ENCODE data around the gene SHTN1. TPM values are rescaled to one million over a fixed set of nuclear protein-coding genes. Genes with fewer than 3 reads are reported as not detected.
A peak's percentile ranks its signal among the peaks of the same experiment; 100 is the strongest.

SHTN1 gene
- total and polyA plus RNA-seq, 2 of the 4 experiments (the other 2 are of a cell fraction), result 0.54 to 2.3 TPM

DNA sequence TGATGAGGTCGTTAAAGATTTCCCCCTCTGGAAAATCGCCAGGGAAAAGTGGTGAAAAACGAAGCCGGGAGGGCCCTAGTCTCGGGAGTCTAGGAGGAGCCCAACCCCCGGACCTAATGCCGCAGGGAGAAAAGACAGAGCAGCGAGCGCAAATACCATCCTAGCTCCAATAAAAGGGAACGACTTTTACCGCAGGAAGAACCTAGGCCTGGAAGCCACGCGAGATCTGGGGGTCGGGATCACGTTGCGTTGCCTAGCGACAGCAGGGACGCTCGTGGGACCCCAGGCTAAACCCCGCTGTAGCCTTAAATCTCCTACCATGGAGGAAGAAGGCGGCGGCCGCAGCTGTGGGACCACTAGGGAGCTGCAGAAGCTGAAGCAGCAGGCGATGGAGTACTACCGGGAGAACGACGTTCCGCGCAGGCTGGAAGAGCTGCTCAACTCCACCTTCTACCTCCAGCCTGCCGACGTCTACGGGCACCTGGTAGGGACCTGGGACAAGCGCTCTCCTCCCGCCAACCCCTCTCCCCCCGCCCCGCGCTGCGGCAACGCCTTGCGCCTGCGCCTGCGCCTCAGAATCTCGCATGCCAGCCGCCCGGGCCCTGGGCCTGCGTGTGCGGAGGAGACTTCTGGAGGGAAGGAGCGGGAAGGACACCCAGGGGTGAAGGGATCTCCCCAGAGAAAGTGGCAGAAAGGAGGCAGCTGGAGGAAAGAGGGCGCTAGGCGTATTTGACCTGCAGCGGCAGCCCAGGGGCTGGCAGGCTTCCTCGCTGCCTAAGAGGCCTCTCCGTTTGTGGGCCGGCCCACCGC is 155.5 kb downstream of the SHTN1 start, which contains the start of gene ENO4:
Gene ENO4, plus strand, starts transcription at position 252 of the 810 bp plus-strand sequence. Its CDS starts 68 bp downstream, at position 320.
- peaks cover 3% of the 10 kb centered on the region; the same call in 1 of the 2 replicates for H3K4me1 ChIP-seq (ENCODE audit: control insufficient read depth, insufficient read depth, low read length)
- peak within 1 kb of the TSS; percentile 91 for H3K4me2 ChIP-seq (ENCODE audit: low read depth, low read length)
- peak within 1 kb of the TSS; percentile 76 for H3K4me3 ChIP-seq (ENCODE audit: insufficient read depth, low read depth, low read length)
- peak within 1 kb of the TSS; percentile 73 for H4K5ac ChIP-seq (ENCODE audit: low read depth, low read length)
- DNase-seq, result peak; percentile 73
- BruUV-seq (replicated peaks), result no TSS peak
- peak within 1 kb of the TSS; percentile 48 for H2AK9ac ChIP-seq (replicated peaks; ENCODE audit: low read depth, low read length, poor library complexity)
- H3K23ac ChIP-seq (ENCODE audit: low read depth, low read length), result 0 out of 2 replicates have a peak within 1 kb of the TSS, but pooled peaks have one; percentile 4
- WGBS, 2 experiments (ENCODE audit: extremely low coverage in 2 of 2, insufficient read length in 1 of 2), result 0% methylated on average over 2 of the region's 55 CpGs; no CpG with 5 or more reads in 1 of the 2 experiments
- dilution Hi-C loops (cut with HindIII; ENCODE audit: low sequenced_read_pairs, unreplicated experiment), result no loop called here
- H3K36me3 ChIP-seq (ENCODE audit: control insufficient read depth, insufficient read depth, low read length), result no peaks in the 10 kb centered on the region
- no peak for TF ChIP-seq RAD21 (IDR thresholded peaks at IDR 0.05; ENCODE audit: low read length)
- TF ChIP-seq MAFK (IDR thresholded peaks at IDR 0.05; ENCODE audit: low read depth, low read length), result no peak
- TF ChIP-seq CHD1 (IDR thresholded peaks at IDR 0.05; ENCODE audit: low read depth, low read length), result no peak
- TF ChIP-seq MXI1 (IDR thresholded peaks at IDR 0.05; ENCODE audit: borderline replicate concordance, low read depth, low read length), result no peak
- no peak for TF ChIP-seq CEBPB (IDR thresholded peaks at IDR 0.05; ENCODE audit: low read depth, low read length)
- TF ChIP-seq, protein P1, sequence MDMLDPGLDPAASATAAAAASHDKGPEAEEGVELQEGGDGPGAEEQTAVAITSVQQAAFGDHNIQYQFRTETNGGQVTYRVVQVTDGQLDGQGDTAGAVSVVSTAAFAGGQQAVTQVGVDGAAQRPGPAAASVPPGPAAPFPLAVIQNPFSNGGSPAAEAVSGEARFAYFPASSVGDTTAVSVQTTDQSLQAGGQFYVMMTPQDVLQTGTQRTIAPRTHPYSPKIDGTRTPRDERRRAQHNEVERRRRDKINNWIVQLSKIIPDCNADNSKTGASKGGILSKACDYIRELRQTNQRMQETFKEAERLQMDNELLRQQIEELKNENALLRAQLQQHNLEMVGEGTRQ (IDR thresholded peaks at IDR 0.05; ENCODE audit: low read depth, low read length), result no peak
- no peak for TF ChIP-seq BHLHE40 (IDR thresholded peaks at IDR 0.05; ENCODE audit: low read depth, low read length)
- TF ChIP-seq, protein P2, sequence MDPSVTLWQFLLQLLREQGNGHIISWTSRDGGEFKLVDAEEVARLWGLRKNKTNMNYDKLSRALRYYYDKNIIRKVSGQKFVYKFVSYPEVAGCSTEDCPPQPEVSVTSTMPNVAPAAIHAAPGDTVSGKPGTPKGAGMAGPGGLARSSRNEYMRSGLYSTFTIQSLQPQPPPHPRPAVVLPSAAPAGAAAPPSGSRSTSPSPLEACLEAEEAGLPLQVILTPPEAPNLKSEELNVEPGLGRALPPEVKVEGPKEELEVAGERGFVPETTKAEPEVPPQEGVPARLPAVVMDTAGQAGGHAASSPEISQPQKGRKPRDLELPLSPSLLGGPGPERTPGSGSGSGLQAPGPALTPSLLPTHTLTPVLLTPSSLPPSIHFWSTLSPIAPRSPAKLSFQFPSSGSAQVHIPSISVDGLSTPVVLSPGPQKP (IDR thresholded peaks at IDR 0.05; ENCODE audit: borderline replicate concordance, low read depth, low read length), result no peak
- no peak for TF ChIP-seq RFX5 (IDR thresholded peaks at IDR 0.05; ENCODE audit: low read depth, low read length)
- TF ChIP-seq NFE2L2 (IDR thresholded peaks at IDR 0.05; ENCODE audit: low read depth, low read length), result no peak
- peak within 1 kb of the TSS; percentile 61 to 62; a peak in 3 of 4 replicates for H4K8ac ChIP-seq (ENCODE audit: low read depth in 2 of 2, low read length in 2 of 2)
- peak; percentile 91 for ATAC-seq (ENCODE audit: low read depth)
- in situ Hi-C loops (cut with MboI; ENCODE audit: low sequenced_read_pairs), result no loop called here
- peak within 1 kb of the TSS; percentile 93 for H2AFZ ChIP-seq (replicated peaks; ENCODE audit: low read length, poor library complexity)
- no peaks in the 10 kb centered on the region for H3K9me3 ChIP-seq (ENCODE audit: control insufficient read depth, insufficient read depth, low read length)
- no peaks in the 10 kb centered on the region for H3K9me1 ChIP-seq (ENCODE audit: insufficient read depth, low read length)
- peak within 1 kb of the TSS; percentile 74 for H3K9ac ChIP-seq (ENCODE audit: low read depth, low read length)
- no peak within 1 kb of the TSS for H2BK120ac ChIP-seq (ENCODE audit: low read depth, low read length)
- no peak within 1 kb of the TSS for H3K14ac ChIP-seq (replicated peaks; ENCODE audit: low read depth, low read length)
- H3K4ac ChIP-seq (ENCODE audit: low read depth, low read length), result peak within 1 kb of the TSS; percentile 54; the same call in 1 of the 2 replicates
- ChIA-PET POLR2A (ENCODE audit: unreplicated experiment) (no interaction called here), CTCF (interaction anchor here (0.6 to 0.8 kb wide), 3 partner anchors 12 to 195 kb away, joined by 3 read pairs; no protein-coding TSS in a partner anchor)
- intact Hi-C loops (cut with micrococcal nuclease), result loop anchor here (5.0 kb wide), 1 partner anchor 153 kb away; no protein-coding TSS in a partner anchor
- H3K27ac ChIP-seq (ENCODE audit: insufficient read depth, low read length), result peak within 1 kb of the TSS; percentile 6; the same call in 1 of the 2 replicates
- no peak within 1 kb of the TSS for H2BK5ac ChIP-seq (ENCODE audit: low read depth, low read length, poor library complexity, severe bottlenecking)
- H3K56ac ChIP-seq (ENCODE audit: extremely low read depth, insufficient read depth, low read length), result no peak within 1 kb of the TSS
- no peak within 1 kb of the TSS for H4K91ac ChIP-seq (ENCODE audit: insufficient read depth, low read depth, low read length)
- H2BK20ac ChIP-seq (ENCODE audit: low read depth, low read length), result no peak within 1 kb of the TSS
- H2AK5ac ChIP-seq (ENCODE audit: low read depth, low read length), result no peak within 1 kb of the TSS
- no peaks in the 10 kb centered on the region for H3K79me1 ChIP-seq (ENCODE audit: low read depth in 1 of 2, low read length in 2 of 2)
- H3K27me3 ChIP-seq (ENCODE audit: control insufficient read depth, insufficient read depth, low read length), result peaks cover 14% of the 10 kb centered on the region
- no peak within 1 kb of the TSS for H2BK15ac ChIP-seq (ENCODE audit: low read depth, low read length)
- peak within 1 kb of the TSS; percentile 2; the same call in 1 of the 2 replicates for H3K18ac ChIP-seq (ENCODE audit: low read depth, low read length)
- H4K20me1 ChIP-seq (ENCODE audit: insufficient read depth, low read length), result no peaks in the 10 kb centered on the region
